Neural progenitor cell (in vitro differentiated cells): ENCODE results near the gene ADA.

Experiments
- CTCF ChIP-seq: fragments of 200-600 bp; sonication (generic); IDR thresholded peaks from 2 replicates; pipeline ENCODE4 v1.5.1; 2017; ENCODE audit warnings: antibody characterized with exemption, mild to moderate bottlenecking
- EZH2 ChIP-seq: fragments of 200-600 bp; sonication (generic); IDR thresholded peaks from 2 replicates; pipeline ENCODE4 v1.6.1; 2017; ENCODE audit warnings: antibody characterized with exemption, mild to moderate bottlenecking, moderate library complexity

GRCh38 chr20:44614525-44614924 is 37.0 kb downstream of the ADA start:
- TF ChIP-seq EZH2 (no peak), CTCF (no peak)
